ENCODE measurements around the gene CCDC110. TPM values are rescaled to one million over a fixed set of nuclear protein-coding genes. Genes with fewer than 3 reads are reported as not detected.
A peak's percentile ranks its signal among the peaks of the same experiment; 100 is the strongest.

The CCDC110 gene
- total and polyA plus RNA-seq, 2 of the 4 experiments (the other 2 are of a cell fraction): 0.46 to 0.90 TPM

DNA sequence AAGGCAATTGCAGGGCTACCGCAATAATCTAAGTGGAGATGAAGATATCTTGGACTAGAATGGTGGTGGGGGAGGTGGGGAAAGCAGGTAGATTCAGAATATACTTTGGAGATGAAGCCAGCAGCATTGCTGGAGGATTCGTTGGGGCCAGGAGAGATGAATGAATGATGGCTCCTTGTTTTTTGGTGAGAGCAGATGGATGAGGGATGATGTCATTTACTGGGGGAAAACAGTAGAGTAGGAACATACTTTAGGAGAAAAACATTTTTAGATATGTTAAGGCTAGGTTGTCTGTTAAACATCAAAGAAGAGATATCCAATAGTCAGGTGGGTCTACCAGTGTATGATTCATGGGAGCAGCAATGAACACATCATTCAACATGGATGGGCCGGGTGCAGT is 5.8 kb downstream of the CCDC110 start:
- peak overlapping the region; percentile 81; the same call in 1 of the 2 replicates for H4K5ac ChIP-seq (ENCODE audit: low read depth, low read length)
- no peak overlapping the region for H2AFZ ChIP-seq (replicated peaks; ENCODE audit: low read length, poor library complexity)
- peak overlapping the region; percentile 72; the same call in 1 of the 2 replicates for H2AK5ac ChIP-seq (ENCODE audit: low read depth, low read length)
- no peaks in the 10 kb centered on the region; a peak in 1 of 4 replicates for H3K79me1 ChIP-seq (ENCODE audit: low read depth in 1 of 2, low read length in 2 of 2)
- H3K56ac ChIP-seq (ENCODE audit: extremely low read depth, insufficient read depth, low read length): peak overlapping the region; percentile 5; the same call in 1 of the 2 replicates
- DNase-seq (no peak), ATAC-seq (ENCODE audit: low read depth) (no peak)
- peak overlapping the region in 1 of 2 experiments; percentile 41; a peak in 2 of 4 replicates for H4K8ac ChIP-seq (ENCODE audit: low read depth in 2 of 2, low read length in 2 of 2)
- H3K4me1 ChIP-seq (ENCODE audit: control insufficient read depth, insufficient read depth, low read length): peaks cover 13% of the 10 kb centered on the region
- TF ChIP-seq BHLHE40 (IDR thresholded peaks at IDR 0.05; ENCODE audit: low read depth, low read length) (no peak), MAZ (IDR thresholded peaks at IDR 0.05; ENCODE audit: borderline replicate concordance, low read depth, low read length) (no peak), RAD21 (IDR thresholded peaks at IDR 0.05; ENCODE audit: low read length) (no peak), MAFK (IDR thresholded peaks at IDR 0.05; ENCODE audit: low read depth, low read length) (no peak), RFX5 (IDR thresholded peaks at IDR 0.05; ENCODE audit: low read depth, low read length) (no peak), ELK1 (IDR thresholded peaks at IDR 0.05; ENCODE audit: borderline replicate concordance, low read depth, low read length) (no peak), FOS (IDR thresholded peaks at IDR 0.05; ENCODE audit: low read depth, low read length) (no peak), POLR2A (IDR thresholded peaks at IDR 0.05; ENCODE audit: low read depth, low read length) (no peak), NFE2L2 (IDR thresholded peaks at IDR 0.05; ENCODE audit: low read depth, low read length) (no peak), CEBPB (IDR thresholded peaks at IDR 0.05; ENCODE audit: low read depth, low read length) (no peak), CTCF (conservative IDR thresholded peaks at IDR 0.05; ENCODE audit: low read depth, low read length) (no peak)
- TF ChIP-seq, protein P1, sequence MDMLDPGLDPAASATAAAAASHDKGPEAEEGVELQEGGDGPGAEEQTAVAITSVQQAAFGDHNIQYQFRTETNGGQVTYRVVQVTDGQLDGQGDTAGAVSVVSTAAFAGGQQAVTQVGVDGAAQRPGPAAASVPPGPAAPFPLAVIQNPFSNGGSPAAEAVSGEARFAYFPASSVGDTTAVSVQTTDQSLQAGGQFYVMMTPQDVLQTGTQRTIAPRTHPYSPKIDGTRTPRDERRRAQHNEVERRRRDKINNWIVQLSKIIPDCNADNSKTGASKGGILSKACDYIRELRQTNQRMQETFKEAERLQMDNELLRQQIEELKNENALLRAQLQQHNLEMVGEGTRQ (IDR thresholded peaks at IDR 0.05; ENCODE audit: low read depth, low read length): no peak
- no peak overlapping the region for H3K4me3 ChIP-seq (ENCODE audit: insufficient read depth, low read depth, low read length)
- 0 out of 2 replicates have a peak overlapping the region, but pooled peaks have one; percentile 3 for H3K14ac ChIP-seq (replicated peaks; ENCODE audit: low read depth, low read length)
- ChIA-PET POLR2A (ENCODE audit: unreplicated experiment) (no interaction called here), CTCF (no interaction called here)
- peak overlapping the region; percentile 98 for H3K18ac ChIP-seq (ENCODE audit: low read depth, low read length)
- H3K36me3 ChIP-seq (ENCODE audit: control insufficient read depth, insufficient read depth, low read length): no peaks in the 10 kb centered on the region
- H2BK15ac ChIP-seq (ENCODE audit: low read depth, low read length): peak overlapping the region; percentile 3
- H3K27ac ChIP-seq (ENCODE audit: insufficient read depth, low read length): peak overlapping the region; percentile 87; the same call in 1 of the 2 replicates
- H3K27me3 ChIP-seq (ENCODE audit: control insufficient read depth, insufficient read depth, low read length): no peaks in the 10 kb centered on the region
- intact Hi-C loops (cut with micrococcal nuclease): no loop called here
- no peaks in the 10 kb centered on the region for H3K9me3 ChIP-seq (ENCODE audit: control insufficient read depth, insufficient read depth, low read length)
- H4K20me1 ChIP-seq (ENCODE audit: insufficient read depth, low read length): no peaks in the 10 kb centered on the region
- peak overlapping the region; percentile 91 for H2BK20ac ChIP-seq (ENCODE audit: low read depth, low read length)
- in situ Hi-C loops (cut with MboI; ENCODE audit: low sequenced_read_pairs): no loop called here
- H3K4me2 ChIP-seq (ENCODE audit: low read depth, low read length): no peak overlapping the region
- H3K9me1 ChIP-seq (ENCODE audit: insufficient read depth, low read length): peaks cover 7% of the 10 kb centered on the region
- no peak overlapping the region for H2BK5ac ChIP-seq (ENCODE audit: low read depth, low read length, poor library complexity, severe bottlenecking)
- H4K91ac ChIP-seq (ENCODE audit: insufficient read depth, low read depth, low read length): peak overlapping the region; percentile 70; the same call in 1 of the 2 replicates
- dilution Hi-C loops (cut with HindIII; ENCODE audit: low sequenced_read_pairs, unreplicated experiment): no loop called here
- WGBS, 2 experiments (ENCODE audit: extremely low coverage in 2 of 2, insufficient read length in 1 of 2): 60% methylated on average over 1 of the region's 3 CpGs; no CpG with 5 or more reads in 1 of the 2 experiments
- H3K23ac ChIP-seq (ENCODE audit: low read depth, low read length): peak overlapping the region; percentile 64; the same call in 1 of the 2 replicates
- H3K4ac ChIP-seq (ENCODE audit: low read depth, low read length): peak overlapping the region; percentile 69; the same call in 1 of the 2 replicates
- H2AK9ac ChIP-seq (replicated peaks; ENCODE audit: low read depth, low read length, poor library complexity): no peak overlapping the region
- no peak overlapping the region for H3K9ac ChIP-seq (ENCODE audit: low read depth, low read length)
- H2BK120ac ChIP-seq (ENCODE audit: low read depth, low read length): peak overlapping the region; percentile 45
- BruUV-seq (replicated peaks): no TSS peak
